ENCODE data around the gene AUTS2. TPM values are rescaled to one million over a fixed set of nuclear protein-coding genes. Genes with fewer than 3 reads are reported as not detected.

AUTS2 gene
- total RNA-seq, 1 donor from 2014 or later: 94.1 TPM

DNA sequence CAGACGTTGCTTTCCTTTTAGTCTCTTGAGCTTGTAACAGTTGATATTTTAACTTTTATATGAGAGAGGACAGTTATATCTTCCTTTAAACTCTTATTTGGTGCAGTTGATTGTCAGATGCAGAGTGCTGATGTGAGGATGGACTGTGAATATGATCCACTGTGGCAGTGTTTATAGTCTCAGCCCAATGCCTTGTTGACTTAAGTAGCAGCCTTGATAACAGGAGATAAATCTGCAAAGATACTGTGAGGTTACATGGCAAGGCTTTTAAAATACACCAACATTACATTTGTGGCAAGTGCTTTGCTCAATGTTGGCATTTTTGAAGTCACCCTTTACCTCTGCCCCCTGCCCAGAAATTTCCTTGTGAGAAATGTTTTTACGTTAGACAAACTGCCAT, 206.7 kb downstream of the AUTS2 start:
- H3K9me3 Mint-ChIP-seq: no peaks in the 10 kb centered on the region
- DNase-seq (ENCODE audit: extremely low spot score, unreplicated experiment): no peak
- no peak overlapping the region for H3K27ac Mint-ChIP-seq
- peaks cover 45% of the 10 kb centered on the region for H3K4me1 Mint-ChIP-seq (ENCODE audit: unreplicated experiment)
- no peak overlapping the region for H3K4me3 Mint-ChIP-seq
- peaks cover 4% of the 10 kb centered on the region for H3K36me3 Mint-ChIP-seq
- TF ChIP-seq, protein P1, sequence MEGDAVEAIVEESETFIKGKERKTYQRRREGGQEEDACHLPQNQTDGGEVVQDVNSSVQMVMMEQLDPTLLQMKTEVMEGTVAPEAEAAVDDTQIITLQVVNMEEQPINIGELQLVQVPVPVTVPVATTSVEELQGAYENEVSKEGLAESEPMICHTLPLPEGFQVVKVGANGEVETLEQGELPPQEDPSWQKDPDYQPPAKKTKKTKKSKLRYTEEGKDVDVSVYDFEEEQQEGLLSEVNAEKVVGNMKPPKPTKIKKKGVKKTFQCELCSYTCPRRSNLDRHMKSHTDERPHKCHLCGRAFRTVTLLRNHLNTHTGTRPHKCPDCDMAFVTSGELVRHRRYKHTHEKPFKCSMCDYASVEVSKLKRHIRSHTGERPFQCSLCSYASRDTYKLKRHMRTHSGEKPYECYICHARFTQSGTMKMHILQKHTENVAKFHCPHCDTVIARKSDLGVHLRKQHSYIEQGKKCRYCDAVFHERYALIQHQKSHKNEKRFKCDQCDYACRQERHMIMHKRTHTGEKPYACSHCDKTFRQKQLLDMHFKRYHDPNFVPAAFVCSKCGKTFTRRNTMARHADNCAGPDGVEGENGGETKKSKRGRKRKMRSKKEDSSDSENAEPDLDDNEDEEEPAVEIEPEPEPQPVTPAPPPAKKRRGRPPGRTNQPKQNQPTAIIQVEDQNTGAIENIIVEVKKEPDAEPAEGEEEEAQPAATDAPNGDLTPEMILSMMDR (conservative IDR thresholded peaks at IDR 0.05): no peak
- H3K27me3 Mint-ChIP-seq: no peaks in the 10 kb centered on the region

DNA sequence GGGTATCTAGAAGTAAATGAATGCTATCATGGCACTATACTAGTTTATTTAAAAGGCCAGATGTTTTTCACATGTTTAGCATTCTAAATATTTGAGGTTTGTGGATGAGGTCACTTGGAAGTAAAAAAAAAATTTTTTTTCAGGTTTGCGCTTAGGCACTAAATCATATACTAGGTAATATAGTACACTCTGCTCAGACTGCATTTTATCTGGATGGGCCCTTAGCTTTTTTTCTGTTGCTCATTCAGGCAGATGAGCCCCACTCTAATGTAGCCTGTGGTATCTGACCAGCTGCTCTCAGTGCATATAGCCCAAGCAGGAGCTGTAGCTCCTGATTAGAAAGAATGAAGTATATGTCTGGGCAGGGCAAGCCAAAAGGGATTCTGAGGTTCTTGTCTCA, 210.1 kb downstream of the AUTS2 start:
- Mint-ChIP-seq H3K4me3 (no peak overlapping the region), H3K27ac (no peak overlapping the region), H3K9me3 (peaks cover 5% of the 10 kb centered on the region), H3K36me3 (peaks cover 4% of the 10 kb centered on the region), H3K27me3 (no peaks in the 10 kb centered on the region), H3K4me1 (ENCODE audit: unreplicated experiment) (peaks cover 51% of the 10 kb centered on the region)
- DNase-seq (ENCODE audit: extremely low spot score, unreplicated experiment): no peak
- TF ChIP-seq, protein P1 (conservative IDR thresholded peaks at IDR 0.05): no peak

DNA sequence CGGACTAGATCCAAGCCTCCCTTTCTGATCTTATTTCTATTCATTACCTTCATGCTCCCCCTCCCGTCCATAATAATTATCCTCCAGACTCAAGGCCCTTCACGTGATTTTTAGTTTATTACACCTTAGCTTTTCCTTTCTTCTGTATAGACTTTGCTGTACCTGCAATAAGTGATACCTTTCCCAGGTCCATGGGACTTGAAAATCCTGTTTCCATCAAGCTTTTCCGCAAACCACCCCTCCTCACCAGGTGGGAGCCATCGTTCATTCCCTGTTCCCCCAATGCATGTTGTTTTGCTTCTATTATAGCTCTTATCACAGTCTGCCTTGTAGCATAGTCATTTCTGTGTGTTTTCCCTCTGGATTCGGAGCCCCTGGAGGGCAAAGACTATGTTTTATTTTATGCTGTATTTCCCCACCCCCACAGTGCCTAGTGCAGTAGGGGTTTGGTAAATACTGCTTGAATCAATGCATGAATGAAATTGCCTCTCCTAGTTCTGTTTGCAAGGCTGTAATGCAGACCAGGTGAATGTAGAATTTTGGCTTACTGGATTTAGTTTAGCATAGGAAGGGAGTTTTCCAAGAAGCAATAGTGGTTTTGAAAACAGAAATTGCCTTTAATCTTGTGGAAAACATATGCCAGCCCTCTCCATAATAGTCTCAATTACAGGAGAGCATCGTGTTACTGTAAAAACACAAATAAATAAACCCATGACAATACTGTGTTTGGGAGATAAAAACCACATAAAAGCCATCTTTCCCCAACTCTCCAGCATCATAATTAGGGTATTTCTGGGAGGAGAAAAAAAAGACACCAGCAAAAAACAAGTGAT, 213.4 kb downstream of the AUTS2 start:
- TF ChIP-seq, protein P1 (conservative IDR thresholded peaks at IDR 0.05): no peak
- Mint-ChIP-seq H3K4me1 (ENCODE audit: unreplicated experiment) (peaks cover 57% of the 10 kb centered on the region), H3K9me3 (peaks cover 5% of the 10 kb centered on the region), H3K4me3 (peak overlapping the region; percentile 2), H3K27ac (peak overlapping the region; percentile 14), H3K36me3 (peaks cover 4% of the 10 kb centered on the region), H3K27me3 (no peaks in the 10 kb centered on the region)
- no peak for DNase-seq (ENCODE audit: extremely low spot score, unreplicated experiment)

DNA sequence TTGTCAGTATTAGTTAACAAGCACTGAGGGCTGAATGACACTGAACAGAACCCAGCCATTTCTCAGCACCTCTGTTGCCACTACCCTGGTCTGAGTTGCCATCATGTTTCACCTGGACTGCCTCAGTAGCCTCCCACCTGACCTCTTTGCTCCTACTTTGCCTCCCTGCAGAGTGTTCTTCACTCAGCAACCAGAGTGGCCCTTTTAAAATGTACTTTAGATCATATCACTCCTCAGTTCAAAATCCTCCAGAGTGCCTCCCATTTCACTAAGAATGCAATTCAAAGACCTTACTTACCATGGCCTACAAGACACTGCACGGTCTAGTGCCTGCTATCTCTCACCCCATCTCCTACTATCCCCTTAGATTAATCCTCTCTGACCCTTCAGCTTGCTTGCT, 214.5 kb downstream of the AUTS2 start:
- TF ChIP-seq, protein P1 (conservative IDR thresholded peaks at IDR 0.05): no peak
- Mint-ChIP-seq H3K9me3 (peaks cover 5% of the 10 kb centered on the region), H3K36me3 (no peaks in the 10 kb centered on the region), H3K4me1 (ENCODE audit: unreplicated experiment) (peaks cover 64% of the 10 kb centered on the region), H3K27me3 (no peaks in the 10 kb centered on the region), H3K4me3 (peak overlapping the region; percentile 17), H3K27ac (no peak overlapping the region)
- DNase-seq (ENCODE audit: extremely low spot score, unreplicated experiment): no peak

DNA sequence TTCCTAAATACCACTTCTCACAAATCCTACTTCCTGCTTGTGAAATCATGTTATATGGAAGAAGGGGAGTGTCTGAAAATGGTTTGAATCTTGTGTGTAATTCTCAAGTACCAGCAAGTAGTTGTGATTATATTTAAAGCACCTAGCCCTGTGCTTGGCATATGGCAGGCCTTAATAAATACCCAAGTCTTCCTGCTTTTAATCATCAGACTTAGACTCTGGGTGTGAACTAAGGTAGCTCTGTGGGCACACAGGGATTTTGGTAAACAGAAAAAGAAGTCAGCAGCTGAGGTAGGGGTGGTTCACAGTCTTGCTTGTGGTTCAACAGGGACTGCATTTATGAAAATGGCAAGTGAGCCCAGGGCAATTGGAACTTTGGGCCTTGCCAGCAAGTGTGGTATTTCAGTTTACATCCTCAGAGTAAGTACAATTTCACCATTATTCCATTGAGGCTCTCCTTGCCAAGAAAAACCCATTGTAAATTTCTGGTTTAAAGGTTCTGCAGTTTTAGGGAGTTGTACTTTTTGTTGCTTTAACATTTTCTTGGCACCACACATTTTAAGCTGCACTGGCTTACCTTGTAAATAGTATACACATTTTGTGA, 215.5 kb downstream of the AUTS2 start:
- Mint-ChIP-seq H3K27ac (no peak overlapping the region), H3K27me3 (no peaks in the 10 kb centered on the region), H3K4me1 (ENCODE audit: unreplicated experiment) (peaks cover 70% of the 10 kb centered on the region), H3K9me3 (peaks cover 5% of the 10 kb centered on the region), H3K4me3 (no peak overlapping the region), H3K36me3 (no peaks in the 10 kb centered on the region)
- DNase-seq (ENCODE audit: extremely low spot score, unreplicated experiment): no peak
- TF ChIP-seq, protein P1 (conservative IDR thresholded peaks at IDR 0.05): no peak
